ENCODE measurements around the gene FAAP20.

GRCh38 chr1:2228694-2229036 is 34.1 kb upstream of the FAAP20 start:
- TF ChIP-seq CTCF (IDR thresholded peaks at IDR 0.05; ENCODE audit: low read length), result no peak
- TF ChIP-seq EZH2 (IDR thresholded peaks at IDR 0.05; ENCODE audit: borderline replicate concordance, low read length), result no peak

Data from OCI-LY1 (cell line).